HG03097 (cell line): ENCODE results near the gene HDLBP.

Experiments
- ATAC-seq: cut with Tn5 transposase; IDR thresholded peaks from one replicate; pipeline ENCODE4 v1.9.1; 2021; ENCODE audit not compliant: unreplicated experiment, low FRiP score

The HDLBP gene

GRCh38 chr2:241182531-241183133, 132.8 kb downstream of the HDLBP start:
- no peak for ATAC-seq

- no peak for ATAC-seq
Observed at GRCh38 chr2:241182126-241182525, 133.3 kb downstream of the HDLBP start.

- ATAC-seq = no peak
Observed at GRCh38 chr2:241180495-241180894, 135.0 kb downstream of the HDLBP start.

- no peak for ATAC-seq
Observed at GRCh38 chr2:241179899-241180298, 135.6 kb downstream of the HDLBP start.

- ATAC-seq = no peak
Observed at GRCh38 chr2:241178961-241179360, 136.5 kb downstream of the HDLBP start.

- ATAC-seq = no peak
Observed at GRCh38 chr2:241177526-241178334, 137.7 kb downstream of the HDLBP start.
